K562 (cell line): ENCODE data around the gene RUNX1. TPM values are rescaled to one million over a fixed set of nuclear protein-coding genes. Genes with fewer than 3 reads are reported as not detected.

Source experiments
- ATAC-seq: fragments of 200-7000 bp; cut with Tn5 transposase; 3 replicates; pipeline ENCODE4 v1.9.1; 2020; ENCODE audit warnings: moderate library complexity
- BruUV-seq: library from RNA; stranded (reverse); fragments of 400-500 nt; replicated peaks from 2 replicates; lab custom pipeline; 2021; lab: Mats Ljungman, UMichigan
- CTCF ChIA-PET: fragments of 300-600 bp; formaldehyde crosslinking; extraction: SDS; loops from one replicate; lab custom pipeline; 2021; ENCODE audit warnings: low intra/inter-chr PET ratio; lab: Yijun Ruan, JAX
- POLR2A ChIA-PET: fragments of 300-600, 350-650 bp; sonication (Branson Sonifier 250); formaldehyde crosslinking; extraction: SDS; loops from one replicate; lab custom pipeline; 2021; ENCODE audit warnings: antibody characterized with exemption, inconsistent platforms; lab: Yijun Ruan, JAX
- DNase-seq, 4 experiments: peaks; one replicate each; pipeline versions ENCODE4 v3.0.0 to v3.0.0-alpha.2; 2011 to 2018; ENCODE audit warnings: low spot score in 3 of 4, mixed read lengths in 3 of 4; ENCODE audit errors: extremely low read depth in 1 of 4
- FAIRE-seq: peaks from 2 replicates; lab custom pipeline; 2011; peaks lifted over from hg19 to GRCh38; lab: Jason Lieb, UNC
- H2AFZ ChIP-seq: 2 replicates; pipeline ENCODE4 v1.6.0; 2011; ENCODE audit warnings: low read depth, low read length, control low read depth, inconsistent platforms
- H3K27ac ChIP-seq: fragments of 200-600 bp; 3 replicates; pipeline ENCODE4 v1.8.0; 2011; ENCODE audit warnings: low read depth, mild to moderate bottlenecking, control low read depth, inconsistent platforms, low read length, moderate library complexity, mixed read lengths; ENCODE audit errors: extremely low read depth
- H3K27me3 ChIP-seq, 2 experiments: fragments of 300-600 bp in 1 of 2; 2 replicates in 1 of 2; 3 replicates in 1 of 2; pipeline versions ENCODE4 v1.6.0 to v1.8.0; 2011; ENCODE audit warnings: inconsistent platforms in 2 of 2, low read length in 2 of 2, mild to moderate bottlenecking in 1 of 2, mixed read lengths in 1 of 2, moderate library complexity in 1 of 2; ENCODE audit not compliant: control insufficient read depth in 2 of 2, insufficient read depth in 2 of 2
- H3K36me3 ChIP-seq: fragments of 300-600 bp; 3 replicates; pipeline ENCODE4 v1.8.0; 2011; ENCODE audit warnings: mild to moderate bottlenecking, low read length, inconsistent platforms; ENCODE audit not compliant: control insufficient read depth, insufficient read depth
- H3K4me1 ChIP-seq, 2 experiments: fragments of 200-600 bp in 1 of 2; replicated peaks in 1 of 2; 2 replicates in 1 of 2; 3 replicates in 1 of 2; pipeline versions ENCODE4 v1.5.1 to v1.8.0; 2011; ENCODE audit warnings: inconsistent platforms in 2 of 2, low read length in 2 of 2, mild to moderate bottlenecking in 1 of 2, mixed read lengths in 1 of 2, moderate library complexity in 1 of 2; ENCODE audit not compliant: control insufficient read depth in 2 of 2, insufficient read depth in 2 of 2
- H3K4me2 ChIP-seq: 2 replicates; pipeline ENCODE4 v1.6.1; 2011; ENCODE audit warnings: low read length, control low read depth, inconsistent platforms, mixed read lengths; ENCODE audit not compliant: insufficient read depth
- H3K4me3 ChIP-seq: fragments of 200-600 bp; sonication (generic), shearing (Covaris generic); 2 replicates; pipeline ENCODE4 v1.5.1; 2016; ENCODE audit warnings: control low read depth, inconsistent platforms
- H3K79me2 ChIP-seq: fragments of 200-600 bp; 3 replicates; pipeline ENCODE4 v1.8.0; 2011; ENCODE audit warnings: low read length, inconsistent platforms; ENCODE audit not compliant: control insufficient read depth, insufficient read depth
- H3K9ac ChIP-seq, 2 experiments: 2 replicates each; pipeline versions ENCODE4 v1.6.0 to v1.6.1; 2011; ENCODE audit warnings: low read depth in 2 of 2, low read length in 2 of 2, control low read depth in 1 of 2, inconsistent platforms in 1 of 2, mild to moderate bottlenecking in 1 of 2, mixed read lengths in 1 of 2; ENCODE audit not compliant: insufficient read depth in 1 of 2
- H3K9me1 ChIP-seq: one replicate; pipeline ENCODE4 v1.6.0; 2011; ENCODE audit warnings: inconsistent platforms, mild to moderate bottlenecking, low read length, moderate library complexity; ENCODE audit not compliant: control insufficient read depth, insufficient read depth
- H3K9me3 ChIP-seq: replicated peaks from 2 replicates; pipeline ENCODE4 v1.5.1; 2011; ENCODE audit warnings: low read depth, low read length, inconsistent platforms; ENCODE audit not compliant: control insufficient read depth, insufficient read depth
- H4K20me1 ChIP-seq: replicated peaks from 2 replicates; pipeline ENCODE4 v1.6.1; 2011; ENCODE audit warnings: low read length, inconsistent platforms, mixed read lengths; ENCODE audit not compliant: control insufficient read depth, insufficient read depth
- CBFA2T2 ChIP-seq: fragments of 450-650 bp; conservative IDR thresholded peaks from 2 replicates; pipeline ENCODE4 v1.6.1; 2017; ENCODE audit warnings: mild to moderate bottlenecking
- CBX8 ChIP-seq: fragments of 200-600 bp; sonication (generic); IDR thresholded peaks from 2 replicates; pipeline ENCODE4 v1.6.1; 2012; ENCODE audit warnings: borderline replicate concordance, mixed run types, low read depth, mild to moderate bottlenecking, moderate library complexity, mixed read lengths, low read length, control low read depth, inconsistent platforms; ENCODE audit not compliant: poor library complexity, severe bottlenecking; ENCODE audit errors: extremely low read depth
- NR2C2 ChIP-seq, 2 experiments: fragments of 200-800 bp in 1 of 2; sonication (Bioruptor generic) in 1 of 2; sonication (generic) in 1 of 2; formaldehyde crosslinking in 1 of 2; IDR thresholded peaks; 2 replicates each; pipeline versions ENCODE4 v1.6.1 to v1.8.0; 2016 to 2022; ENCODE audit warnings: mild to moderate bottlenecking in 1 of 2, missing compliant biosample characterization in 1 of 2, missing genetic modification characterization in 1 of 2, missing genetic modification reagents in 1 of 2
- PCBP2 ChIP-seq: fragments of 200-400 bp; formaldehyde crosslinking; IDR thresholded peaks from 2 replicates; pipeline ENCODE4 v1.6.1; 2018; ENCODE audit warnings: low read length, low read depth, mild to moderate bottlenecking, moderate library complexity; ENCODE audit not compliant: poor library complexity, severe bottlenecking
- POLR2G ChIP-seq: fragments of 200-400 bp; formaldehyde crosslinking; IDR thresholded peaks from 2 replicates; pipeline ENCODE4 v1.6.1; 2017; ENCODE audit warnings: low read depth, mild to moderate bottlenecking, antibody characterized with exemption, low read length, moderate library complexity
- SNIP1 ChIP-seq: fragments of 450-650 bp; IDR thresholded peaks from 2 replicates; pipeline ENCODE4 v1.7.1; 2017; ENCODE audit warnings: low read depth, mild to moderate bottlenecking
- SPI1 ChIP-seq: IDR thresholded peaks from 2 replicates; pipeline ENCODE4 v1.6.1; 2011; ENCODE audit warnings: low read depth, low read length, control low read depth, borderline replicate concordance
- TARDBP ChIP-seq: fragments of 450-650 bp; IDR thresholded peaks from 2 replicates; pipeline ENCODE4 v1.6.1; 2016
- ZNF76 ChIP-seq: fragments of 250-450 bp; sonication (Bioruptor Pico); IDR thresholded peaks from 2 replicates; pipeline ENCODE4 v1.4.0; 2020; ENCODE audit warnings: mild to moderate bottlenecking, moderate library complexity, borderline replicate concordance
- ZNF778 ChIP-seq: fragments of 450-650 bp; formaldehyde crosslinking; IDR thresholded peaks from 2 replicates; pipeline ENCODE4 v1.4.0; 2020; ENCODE audit warnings: mild to moderate bottlenecking, moderate library complexity
- WGBS: fragments of 100-300 bp; shearing (Covaris generic); methylation state at CpG from one replicate; pipeline ENCODE4 v1.1.6; 2016; ENCODE audit warnings: low coverage, mixed read lengths; ENCODE audit not compliant: insufficient coverage; ENCODE audit errors: missing lambda C conversion rate; 5-methylcytosine and 5-hydroxymethylcytosine counted together
- in situ Hi-C: fragments of 300-500 bp; cut with MboI; formaldehyde crosslinking; loops from 4 replicates; pipeline ENCODE4 v1.15.0; 2018; ENCODE audit warnings: inconsistent platforms, mixed read lengths
- intact Hi-C: fragments of 100-400 bp; cut with micrococcal nuclease; formaldehyde crosslinking; loops from 2 replicates; pipeline ENCODE4 v1.14.2; 2022
- polyA plus RNA-seq, 8 experiments: library from polyadenylated mRNA; depleted of rRNA in 4 of 8; stranded (reverse) in 5 of 8; unstranded in 3 of 8; fragments of >200 nt; fragmentation: Nextera tagmentation in 2 of 8; fragmentation: Illumina TruSeq in 1 of 8; extraction: Ambion mirVana in 2 of 8; extraction: Trizol in 1 of 8; gene quantifications; 2 replicates each; pipeline versions ENCODE4 v1.2.1 to v1.2.3, GENCODE V29; 2011 to 2014; ENCODE audit warnings: inconsistent platforms in 1 of 8, missing spikeins in 1 of 8
- total RNA-seq, 7 experiments: library from RNA; depleted of rRNA in 6 of 7; stranded (reverse); fragments of >200 nt in 6 of 7; fragmentation: Illumina TruSeq in 2 of 7; extraction: Trizol in 2 of 7; gene quantifications; 2 replicates each; pipeline versions ENCODE4 v1.2.1 to v1.2.3, GENCODE V29; 2011 to 2021; ENCODE audit warnings: low replicate concordance in 1 of 7
- TF ChIP-seq, protein P1 (sequence below), 3 experiments: IDR thresholded peaks in 2 of 3; conservative IDR thresholded peaks in 1 of 3; 2 replicates each; pipeline ENCODE4 v1.5.1; 2011 to 2012; ENCODE audit warnings: low read length in 3 of 3, mild to moderate bottlenecking in 3 of 3, control low read depth in 2 of 3, improper control_type of control experiment in 1 of 3, inconsistent platforms in 1 of 3, low read depth in 1 of 3, mixed read lengths in 1 of 3, moderate library complexity in 1 of 3; ENCODE audit not compliant: insufficient read depth in 2 of 3
- TF ChIP-seq, protein P2 (sequence below): fragments of 450-650 bp; IDR thresholded peaks from 2 replicates; pipeline ENCODE4 v1.6.1; 2017; ENCODE audit warnings: antibody characterized with exemption, mild to moderate bottlenecking

RUNX1 gene
- total and polyA plus RNA-seq, 9 of the 15 experiments (the other 6 are each of a cell fraction or from before 2014, with no cell fraction given), result 2.2 to 68.6 (median 17.8) TPM

DNA sequence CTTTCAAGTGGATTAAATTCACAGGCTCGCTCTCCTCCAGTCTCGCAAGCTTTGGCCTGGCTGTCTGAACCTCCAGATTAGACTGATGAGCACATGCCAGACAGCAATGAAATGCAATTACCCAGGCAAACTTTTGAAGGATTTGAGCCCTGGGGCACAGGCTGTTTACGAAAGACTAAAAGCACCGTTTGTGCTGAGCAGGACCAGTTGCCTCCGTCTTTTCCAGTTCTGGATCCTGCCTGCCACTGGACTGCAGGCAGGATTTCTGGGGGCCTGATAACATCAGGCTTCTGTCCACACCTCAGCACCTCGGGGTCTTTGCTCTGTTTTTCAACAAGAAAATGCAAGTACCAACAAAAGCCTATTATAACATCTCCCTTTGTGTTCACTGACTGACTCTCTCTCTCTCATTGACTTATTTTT is 234.6 kb downstream of the RUNX1 start:
- in situ Hi-C loops (no loop called here), intact Hi-C loops (no loop called here)
- no peak overlapping the region for H3K9ac ChIP-seq
- H3K4me1 ChIP-seq, result peaks cover 0 to 1% of the 10 kb centered on the region in 2 experiments; a peak in 1 of 5 replicates
- FAIRE-seq, result no peak
- WGBS, result 81% methylated on average over 6 of the region's 6 CpGs
- H3K79me2 ChIP-seq, result no peaks in the 10 kb centered on the region
- H3K9me1 ChIP-seq, result no peaks in the 10 kb centered on the region
- H3K4me2 ChIP-seq, result no peak overlapping the region
- H3K27ac ChIP-seq, result no peak overlapping the region
- no peak for DNase-seq
- peaks cover 78% of the 10 kb centered on the region for H3K36me3 ChIP-seq
- no peaks in the 10 kb centered on the region for H3K27me3 ChIP-seq
- BruUV-seq, result no TSS peak
- H3K9me3 ChIP-seq, result no peaks in the 10 kb centered on the region
- H2AFZ ChIP-seq, result no peak overlapping the region
- ATAC-seq, result no peak
- CTCF ChIA-PET, result interaction anchor here (0.7 kb wide), 1 partner anchor 1122 kb away, joined by 3 read pairs; no protein-coding TSS in a partner anchor
- no peak overlapping the region for H3K4me3 ChIP-seq
- H4K20me1 ChIP-seq, result 0 out of 2 replicates have a peak, but pooled peaks cover 7% of the 10 kb centered on the region
- POLR2A ChIA-PET, result interaction anchor here (1.1 kb wide), 1 partner anchor 8 kb away, joined by 3 read pairs; no protein-coding TSS in a partner anchor
- TF ChIP-seq ZNF76 (CRISPR knock-in tag) (no peak), SPI1 (no peak), ZNF778 (CRISPR knock-in tag) (no peak), POLR2G (no peak), PCBP2 (no peak), CBFA2T2 (no peak), SNIP1 (no peak), CBX8 (no peak), NR2C2 (CRISPR knock-in tag; IDR thresholded peaks at IDR 0.05) (no peak), NR2C2 (tag; IDR thresholded peaks at IDR 0.05) (no peak), TARDBP (no peak)
- TF ChIP-seq, protein P1, sequence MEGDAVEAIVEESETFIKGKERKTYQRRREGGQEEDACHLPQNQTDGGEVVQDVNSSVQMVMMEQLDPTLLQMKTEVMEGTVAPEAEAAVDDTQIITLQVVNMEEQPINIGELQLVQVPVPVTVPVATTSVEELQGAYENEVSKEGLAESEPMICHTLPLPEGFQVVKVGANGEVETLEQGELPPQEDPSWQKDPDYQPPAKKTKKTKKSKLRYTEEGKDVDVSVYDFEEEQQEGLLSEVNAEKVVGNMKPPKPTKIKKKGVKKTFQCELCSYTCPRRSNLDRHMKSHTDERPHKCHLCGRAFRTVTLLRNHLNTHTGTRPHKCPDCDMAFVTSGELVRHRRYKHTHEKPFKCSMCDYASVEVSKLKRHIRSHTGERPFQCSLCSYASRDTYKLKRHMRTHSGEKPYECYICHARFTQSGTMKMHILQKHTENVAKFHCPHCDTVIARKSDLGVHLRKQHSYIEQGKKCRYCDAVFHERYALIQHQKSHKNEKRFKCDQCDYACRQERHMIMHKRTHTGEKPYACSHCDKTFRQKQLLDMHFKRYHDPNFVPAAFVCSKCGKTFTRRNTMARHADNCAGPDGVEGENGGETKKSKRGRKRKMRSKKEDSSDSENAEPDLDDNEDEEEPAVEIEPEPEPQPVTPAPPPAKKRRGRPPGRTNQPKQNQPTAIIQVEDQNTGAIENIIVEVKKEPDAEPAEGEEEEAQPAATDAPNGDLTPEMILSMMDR (IDR thresholded peaks at IDR 0.05 in 2 of 3, conservative IDR thresholded peaks at IDR 0.05 in 1 of 3; ENCODE audit: insufficient read depth in 2 of 3, low read depth in 1 of 3, low read length in 3 of 3), result no peak
- TF ChIP-seq, protein P2, sequence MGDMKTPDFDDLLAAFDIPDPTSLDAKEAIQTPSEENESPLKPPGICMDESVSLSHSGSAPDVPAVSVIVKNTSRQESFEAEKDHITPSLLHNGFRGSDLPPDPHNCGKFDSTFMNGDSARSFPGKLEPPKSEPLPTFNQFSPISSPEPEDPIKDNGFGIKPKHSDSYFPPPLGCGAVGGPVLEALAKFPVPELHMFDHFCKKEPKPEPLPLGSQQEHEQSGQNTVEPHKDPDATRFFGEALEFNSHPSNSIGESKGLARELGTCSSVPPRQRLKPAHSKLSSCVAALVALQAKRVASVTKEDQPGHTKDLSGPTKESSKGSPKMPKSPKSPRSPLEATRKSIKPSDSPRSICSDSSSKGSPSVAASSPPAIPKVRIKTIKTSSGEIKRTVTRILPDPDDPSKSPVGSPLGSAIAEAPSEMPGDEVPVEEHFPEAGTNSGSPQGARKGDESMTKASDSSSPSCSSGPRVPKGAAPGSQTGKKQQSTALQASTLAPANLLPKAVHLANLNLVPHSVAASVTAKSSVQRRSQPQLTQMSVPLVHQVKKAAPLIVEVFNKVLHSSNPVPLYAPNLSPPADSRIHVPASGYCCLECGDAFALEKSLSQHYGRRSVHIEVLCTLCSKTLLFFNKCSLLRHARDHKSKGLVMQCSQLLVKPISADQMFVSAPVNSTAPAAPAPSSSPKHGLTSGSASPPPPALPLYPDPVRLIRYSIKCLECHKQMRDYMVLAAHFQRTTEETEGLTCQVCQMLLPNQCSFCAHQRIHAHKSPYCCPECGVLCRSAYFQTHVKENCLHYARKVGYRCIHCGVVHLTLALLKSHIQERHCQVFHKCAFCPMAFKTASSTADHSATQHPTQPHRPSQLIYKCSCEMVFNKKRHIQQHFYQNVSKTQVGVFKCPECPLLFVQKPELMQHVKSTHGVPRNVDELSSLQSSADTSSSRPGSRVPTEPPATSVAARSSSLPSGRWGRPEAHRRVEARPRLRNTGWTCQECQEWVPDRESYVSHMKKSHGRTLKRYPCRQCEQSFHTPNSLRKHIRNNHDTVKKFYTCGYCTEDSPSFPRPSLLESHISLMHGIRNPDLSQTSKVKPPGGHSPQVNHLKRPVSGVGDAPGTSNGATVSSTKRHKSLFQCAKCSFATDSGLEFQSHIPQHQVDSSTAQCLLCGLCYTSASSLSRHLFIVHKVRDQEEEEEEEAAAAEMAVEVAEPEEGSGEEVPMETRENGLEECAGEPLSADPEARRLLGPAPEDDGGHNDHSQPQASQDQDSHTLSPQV, result no peak
